A673 (cell line): ENCODE data around the gene KCNB1. TPM values are rescaled to one million over a fixed set of nuclear protein-coding genes. Genes with fewer than 3 reads are reported as not detected.

Experiments used
- BruUV-seq: library from RNA; stranded (reverse); fragments of 400-500 nt; replicated peaks from 2 replicates; lab custom pipeline; 2021; lab: Mats Ljungman, UMichigan
- CTCF ChIA-PET: fragments of 300-600 bp; sonication (Branson Sonifier 250); formaldehyde crosslinking; loops from one replicate; lab custom pipeline; 2022; ENCODE audit warnings: antibody characterized with exemption; lab: Charles Lee
- POLR2A ChIA-PET: fragments of 300-600 bp; sonication (Branson Sonifier 250); formaldehyde crosslinking; loops from one replicate; lab custom pipeline; 2022; ENCODE audit warnings: antibody characterized with exemption; ENCODE audit not compliant: low non-redundant PET; lab: Charles Lee
- DNase-seq: peaks from one replicate; pipeline ENCODE4 v3.0.0-alpha.2; 2015; ENCODE audit warnings: low spot score
- H3K27ac ChIP-seq: fragments of 200-600 bp; sonication (generic); 2 replicates; pipeline ENCODE4 v1.5.1; 2016; ENCODE audit warnings: mixed run types, low read depth, mild to moderate bottlenecking, mixed read lengths, antibody characterized with exemption, low read length; ENCODE audit not compliant: poor library complexity, severe bottlenecking
- H3K27me3 ChIP-seq: fragments of 200-600 bp; sonication (generic); replicated peaks from 2 replicates; pipeline ENCODE4 v1.6.1; 2017; ENCODE audit warnings: mixed run types, low read depth, mild to moderate bottlenecking, mixed read lengths, antibody characterized with exemption, low read length; ENCODE audit not compliant: insufficient read depth, poor library complexity
- H3K36me3 ChIP-seq: fragments of 200-600 bp; sonication (generic); 2 replicates; pipeline ENCODE4 v1.6.1; 2016; ENCODE audit warnings: mixed run types, mild to moderate bottlenecking, mixed read lengths, antibody characterized with exemption, low read length; ENCODE audit not compliant: insufficient read depth, poor library complexity, severe bottlenecking
- H3K4me1 ChIP-seq: fragments of 200-600 bp; sonication (generic); 2 replicates; pipeline ENCODE4 v1.6.1; 2017; ENCODE audit warnings: mixed run types, mild to moderate bottlenecking, mixed read lengths, antibody characterized with exemption, low read length; ENCODE audit not compliant: insufficient read depth, poor library complexity, severe bottlenecking
- H3K4me3 ChIP-seq: fragments of 200-600 bp; sonication (generic); 2 replicates; pipeline ENCODE4 v1.5.1; 2016; ENCODE audit warnings: low read depth, mixed run types, mild to moderate bottlenecking, mixed read lengths, low read length; ENCODE audit not compliant: poor library complexity, severe bottlenecking
- H3K9me3 ChIP-seq: fragments of 200-600 bp; sonication (generic); 2 replicates; pipeline ENCODE4 v1.6.1; 2016; ENCODE audit warnings: mixed run types, low read depth, mild to moderate bottlenecking, mixed read lengths, antibody characterized with exemption, low read length; ENCODE audit not compliant: poor library complexity, severe bottlenecking
- EZH2 ChIP-seq: fragments of 200-600 bp; sonication (generic); IDR thresholded peaks from 2 replicates; pipeline ENCODE4 v1.6.1; 2017; ENCODE audit warnings: borderline replicate concordance, low read depth, mild to moderate bottlenecking, mixed read lengths, antibody characterized with exemption, low read length; ENCODE audit not compliant: poor library complexity, severe bottlenecking
- intact Hi-C: fragments of 100-400 bp; cut with micrococcal nuclease; formaldehyde crosslinking; loops from one replicate; pipeline ENCODE4 v1.10.0; 2022; ENCODE audit not compliant: unreplicated experiment
- total RNA-seq: library from RNA; stranded (reverse); gene quantifications from 2 replicates; pipeline ENCODE4 v1.2.3, GENCODE V29; 2021
- TF ChIP-seq, protein P1 (sequence below): fragments of 300-800, 200-600 bp; sonication (generic); conservative IDR thresholded peaks from 2 replicates; pipeline ENCODE4 v1.5.1; 2017; ENCODE audit warnings: low read depth, mild to moderate bottlenecking, antibody characterized with exemption, low read length, moderate library complexity, mixed read lengths

KCNB1 gene
- total RNA-seq, 1 experiment from 2014 or later, result not detected

DNA sequence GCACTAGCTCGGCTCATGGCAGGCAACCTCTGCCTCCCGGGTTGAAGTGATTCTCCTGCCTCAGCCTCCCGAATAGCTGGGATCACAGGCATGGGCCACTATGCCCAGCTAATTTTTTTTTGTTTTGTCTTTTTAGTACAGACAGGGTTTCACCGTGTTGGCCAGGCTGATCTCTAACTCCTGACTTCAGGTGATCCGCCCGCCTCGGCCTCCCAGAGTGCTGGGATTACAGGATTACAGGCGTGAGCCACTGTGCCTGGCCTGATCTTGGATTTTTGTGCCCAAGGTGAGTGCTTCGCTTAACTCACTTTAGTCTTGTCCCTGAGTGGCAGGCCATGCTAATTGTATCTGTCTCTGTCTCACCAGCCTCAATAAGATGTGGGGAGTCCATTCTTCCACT, 78.6 kb downstream of the KCNB1 start:
- H3K4me3 ChIP-seq, result no peak overlapping the region
- H3K27ac ChIP-seq, result no peak overlapping the region
- intact Hi-C loops, result no loop called here
- DNase-seq, result no peak
- TF ChIP-seq, protein P1, sequence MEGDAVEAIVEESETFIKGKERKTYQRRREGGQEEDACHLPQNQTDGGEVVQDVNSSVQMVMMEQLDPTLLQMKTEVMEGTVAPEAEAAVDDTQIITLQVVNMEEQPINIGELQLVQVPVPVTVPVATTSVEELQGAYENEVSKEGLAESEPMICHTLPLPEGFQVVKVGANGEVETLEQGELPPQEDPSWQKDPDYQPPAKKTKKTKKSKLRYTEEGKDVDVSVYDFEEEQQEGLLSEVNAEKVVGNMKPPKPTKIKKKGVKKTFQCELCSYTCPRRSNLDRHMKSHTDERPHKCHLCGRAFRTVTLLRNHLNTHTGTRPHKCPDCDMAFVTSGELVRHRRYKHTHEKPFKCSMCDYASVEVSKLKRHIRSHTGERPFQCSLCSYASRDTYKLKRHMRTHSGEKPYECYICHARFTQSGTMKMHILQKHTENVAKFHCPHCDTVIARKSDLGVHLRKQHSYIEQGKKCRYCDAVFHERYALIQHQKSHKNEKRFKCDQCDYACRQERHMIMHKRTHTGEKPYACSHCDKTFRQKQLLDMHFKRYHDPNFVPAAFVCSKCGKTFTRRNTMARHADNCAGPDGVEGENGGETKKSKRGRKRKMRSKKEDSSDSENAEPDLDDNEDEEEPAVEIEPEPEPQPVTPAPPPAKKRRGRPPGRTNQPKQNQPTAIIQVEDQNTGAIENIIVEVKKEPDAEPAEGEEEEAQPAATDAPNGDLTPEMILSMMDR, result no peak
- no peak for TF ChIP-seq EZH2
- no TSS peak for BruUV-seq
- H3K9me3 ChIP-seq, result no peaks in the 10 kb centered on the region
- no peaks in the 10 kb centered on the region for H3K4me1 ChIP-seq
- no peaks in the 10 kb centered on the region for H3K36me3 ChIP-seq
- POLR2A ChIA-PET, result no interaction called here
- CTCF ChIA-PET, result no interaction called here
- no peaks in the 10 kb centered on the region for H3K27me3 ChIP-seq

DNA sequence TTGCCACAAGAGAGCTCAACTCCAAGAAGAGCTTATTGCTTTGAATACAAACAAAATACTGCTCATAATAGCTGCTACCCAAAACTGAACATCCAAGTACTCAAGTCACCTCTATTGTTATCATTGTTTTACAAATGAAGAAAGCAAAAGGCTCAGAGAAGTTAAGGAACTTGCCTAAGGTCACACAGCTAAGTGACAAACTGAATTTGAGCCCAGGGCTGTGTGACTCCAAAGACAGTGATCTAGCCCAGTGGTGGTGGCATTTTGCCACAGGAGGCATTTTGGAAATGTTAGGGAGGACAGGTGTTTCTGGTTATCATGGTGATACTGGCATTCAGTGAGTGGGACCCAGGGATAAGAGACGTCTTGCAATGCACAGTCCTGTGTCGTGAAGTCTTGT, 79.5 kb downstream of the KCNB1 start:
- intact Hi-C loops, result no loop called here
- Histone ChIP-seq H3K4me3 (no peak overlapping the region), H3K27ac (no peak overlapping the region), H3K4me1 (no peaks in the 10 kb centered on the region), H3K36me3 (no peaks in the 10 kb centered on the region), H3K9me3 (no peaks in the 10 kb centered on the region), H3K27me3 (no peaks in the 10 kb centered on the region)
- POLR2A ChIA-PET, result no interaction called here
- BruUV-seq, result no TSS peak
- CTCF ChIA-PET, result no interaction called here
- TF ChIP-seq, protein P1, result no peak
- DNase-seq, result no peak

DNA sequence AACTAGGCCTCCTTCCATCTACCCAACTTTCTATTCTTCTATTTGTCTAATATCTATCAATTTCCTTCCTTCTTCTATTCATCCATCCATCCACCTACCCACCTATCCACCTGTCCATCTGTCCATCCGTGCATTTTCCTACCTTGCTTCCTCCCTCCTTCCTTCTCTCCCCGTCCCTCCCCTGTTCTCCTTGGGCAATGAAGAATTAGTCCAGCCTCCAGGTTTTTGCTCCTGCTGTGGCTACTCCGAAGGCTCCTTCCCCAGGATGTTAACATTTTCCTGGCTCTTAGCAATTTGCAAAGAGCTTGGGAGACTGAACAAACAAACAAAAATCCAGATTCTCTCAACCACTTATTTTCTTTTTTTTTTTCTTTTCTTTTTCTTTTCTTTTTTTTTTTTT, 81.6 kb downstream of the KCNB1 start:
- Histone ChIP-seq H3K4me1 (no peaks in the 10 kb centered on the region), H3K27ac (no peak overlapping the region), H3K9me3 (no peaks in the 10 kb centered on the region), H3K36me3 (no peaks in the 10 kb centered on the region), H3K4me3 (no peak overlapping the region), H3K27me3 (no peaks in the 10 kb centered on the region)
- POLR2A ChIA-PET, result no interaction called here
- intact Hi-C loops, result no loop called here
- no TSS peak for BruUV-seq
- no peak for TF ChIP-seq EZH2
- TF ChIP-seq, protein P1, result no peak
- CTCF ChIA-PET, result no interaction called here
- no peak for DNase-seq
